Measurements from ENCODE around the gene CETN3. TPM values are rescaled to one million over a fixed set of nuclear protein-coding genes. Genes with fewer than 3 reads are reported as not detected.
"Not testable (repeated sequence)": the region's sequence is repeated elsewhere in the genome, so short reads cannot be mapped to it uniquely, and the experiment has no call there.

Gene CETN3
- total and polyA plus RNA-seq, 4 experiments from 2014 or later: 13.4 to 22.1 (median 18.3) TPM

GRCh38 chr5:90355635-90356034 lies 53.9 kb downstream of the CETN3 start:
- H3K9me3 Mint-ChIP-seq: no peaks in the 10 kb centered on the region
- no peaks in the 10 kb centered on the region for H3K36me3 ChIP-seq (ENCODE audit: insufficient read depth, low read length)
- H3K4me3 Mint-ChIP-seq: no peak overlapping the region
- H3K9me3 ChIP-seq (ENCODE audit: control insufficient read depth in 1 of 2, low read length in 2 of 2): no peaks in the 10 kb centered on the region
- DNase-seq: no peak
- no peaks in the 10 kb centered on the region for H3K4me1 Mint-ChIP-seq
- H3K27me3 ChIP-seq (ENCODE audit: insufficient read depth, low read length): no peaks in the 10 kb centered on the region
- H3K4me3 ChIP-seq (ENCODE audit: low read length in 2 of 2): no peak overlapping the region
- no peak overlapping the region for H3K27ac Mint-ChIP-seq
- ChIA-PET CTCF (ENCODE audit: partially characterized antibody) (no interaction called here), POLR2A (ENCODE audit: partially characterized antibody) (no interaction called here)
- H3K27ac ChIP-seq (ENCODE audit: low read depth, low read length): no peak overlapping the region
- peaks cover 1 to 3% of the 10 kb centered on the region in 2 donors for H3K27me3 Mint-ChIP-seq
- intact Hi-C loops (cut with micrococcal nuclease): no loop called here
- no peaks in the 10 kb centered on the region for H3K4me1 ChIP-seq (ENCODE audit: insufficient read depth, low read length)
- H3K36me3 Mint-ChIP-seq: no peaks in the 10 kb centered on the region

DNA sequence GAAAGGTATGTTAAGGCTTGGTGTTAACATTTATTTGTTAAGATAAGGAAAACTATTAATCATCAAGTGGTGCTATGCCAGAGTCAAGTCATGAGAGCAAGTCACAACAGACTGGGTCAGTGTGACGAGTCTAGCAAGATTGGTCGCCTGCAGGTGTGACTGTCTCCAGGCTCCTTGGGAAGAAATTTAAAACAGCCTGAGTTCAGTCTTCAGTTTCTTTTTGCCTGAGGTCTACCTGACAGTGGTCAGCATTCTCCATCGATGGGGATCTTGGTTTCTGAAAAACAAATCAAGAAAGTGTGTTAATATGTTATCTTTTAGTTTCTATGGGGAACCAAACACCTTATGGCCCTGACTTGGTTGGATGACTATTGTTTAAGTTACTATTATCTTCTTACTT lies 56.3 kb downstream of the CETN3 start:
- Mint-ChIP-seq H3K4me1 (no peaks in the 10 kb centered on the region), H3K27ac (no peak overlapping the region), H3K9me3 (no peaks in the 10 kb centered on the region), H3K36me3 (no peaks in the 10 kb centered on the region), H3K27me3 (peaks cover 0 to 3% of the 10 kb centered on the region in 2 donors), H3K4me3 (no peak overlapping the region)
- intact Hi-C loops (cut with micrococcal nuclease): no loop called here
- DNase-seq: no peak
- ChIA-PET POLR2A (ENCODE audit: partially characterized antibody) (no interaction called here), CTCF (ENCODE audit: partially characterized antibody) (no interaction called here)
- Histone ChIP-seq H3K4me1 (ENCODE audit: insufficient read depth, low read length) (no peaks in the 10 kb centered on the region), H3K4me3 (ENCODE audit: low read length in 2 of 2) (no peak overlapping the region), H3K9me3 (ENCODE audit: control insufficient read depth in 1 of 2, low read length in 2 of 2) (no peaks in the 10 kb centered on the region), H3K27ac (ENCODE audit: low read depth, low read length) (no peak overlapping the region), H3K27me3 (ENCODE audit: insufficient read depth, low read length) (no peaks in the 10 kb centered on the region), H3K36me3 (ENCODE audit: insufficient read depth, low read length) (no peaks in the 10 kb centered on the region)

DNA sequence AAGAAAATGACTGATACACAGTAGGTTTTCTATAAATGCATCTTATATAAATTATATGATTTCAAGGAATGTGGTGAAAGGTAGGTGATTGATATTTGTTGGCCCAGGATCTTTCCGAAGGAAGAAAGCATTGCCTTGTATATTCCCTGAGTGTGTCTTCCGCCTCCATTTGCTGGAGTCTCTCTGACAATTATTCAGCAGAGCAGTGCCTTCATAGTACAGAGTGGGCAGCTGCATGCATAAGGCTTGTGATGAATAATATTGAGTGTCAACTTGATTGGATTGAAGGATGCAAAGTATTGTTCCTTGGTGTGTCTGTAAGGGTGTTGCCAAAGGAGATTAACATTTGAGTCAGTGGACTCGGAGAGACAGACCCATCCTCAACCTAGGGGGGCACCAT lies 58.5 kb downstream of the CETN3 start:
- no peak for DNase-seq
- no peaks in the 10 kb centered on the region for H3K36me3 ChIP-seq (ENCODE audit: insufficient read depth, low read length)
- Mint-ChIP-seq H3K27ac (no peak overlapping the region), H3K9me3 (no peaks in the 10 kb centered on the region), H3K4me3 (no peak overlapping the region), H3K27me3 (peaks cover 0 to 3% of the 10 kb centered on the region in 2 donors), H3K36me3 (no peaks in the 10 kb centered on the region), H3K4me1 (no peaks in the 10 kb centered on the region)
- H3K4me3 ChIP-seq (ENCODE audit: low read length in 2 of 2): no peak overlapping the region
- H3K9me3 ChIP-seq (ENCODE audit: control insufficient read depth in 1 of 2, low read length in 2 of 2): no peaks in the 10 kb centered on the region
- intact Hi-C loops (cut with micrococcal nuclease): no loop called here
- ChIA-PET CTCF (ENCODE audit: partially characterized antibody) (no interaction called here), POLR2A (ENCODE audit: partially characterized antibody) (no interaction called here)
- no peaks in the 10 kb centered on the region for H3K4me1 ChIP-seq (ENCODE audit: insufficient read depth, low read length)
- no peak overlapping the region for H3K27ac ChIP-seq (ENCODE audit: low read depth, low read length)
- no peaks in the 10 kb centered on the region for H3K27me3 ChIP-seq (ENCODE audit: insufficient read depth, low read length)

DNA sequence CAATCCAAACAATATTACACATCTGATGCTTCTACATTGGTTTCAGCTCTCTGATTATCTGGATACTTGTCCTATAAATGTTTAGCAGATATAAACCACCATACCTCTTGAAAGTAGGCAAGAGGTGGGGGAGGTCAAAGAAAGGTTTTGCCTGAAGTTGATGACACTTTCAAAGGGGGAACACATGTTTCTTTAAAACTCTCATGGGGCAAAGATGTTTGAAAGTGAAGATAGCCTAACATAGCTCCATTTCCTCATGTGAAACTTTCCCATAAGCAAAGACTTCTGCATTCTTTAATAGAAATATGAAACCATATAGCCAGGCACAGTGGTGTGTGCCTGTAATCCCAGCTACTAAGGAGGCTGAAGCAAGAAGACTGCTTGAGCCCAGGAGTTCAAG lies 62.1 kb downstream of the CETN3 start:
- H3K36me3 Mint-ChIP-seq: no peaks in the 10 kb centered on the region
- ChIA-PET CTCF (ENCODE audit: partially characterized antibody) (no interaction called here), POLR2A (ENCODE audit: partially characterized antibody) (no interaction called here)

DNA sequence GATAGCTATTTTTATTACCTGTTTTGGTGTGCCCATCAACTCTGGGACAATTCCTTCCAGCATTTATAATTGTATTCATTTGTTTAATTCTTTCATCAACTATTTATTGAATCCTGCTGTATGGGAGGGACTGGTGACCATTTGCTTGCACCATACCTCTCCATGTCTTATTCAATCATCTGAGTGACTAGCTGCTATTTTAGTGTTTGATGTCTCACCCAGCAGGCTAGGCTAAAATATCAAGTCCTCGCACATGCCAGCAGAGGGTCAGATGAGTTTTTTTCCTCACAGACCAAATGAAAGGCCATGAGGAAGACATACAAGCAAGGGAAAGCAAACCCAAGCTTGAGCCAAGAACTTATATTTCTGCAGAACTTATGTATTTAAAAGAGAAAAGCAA lies 63.9 kb downstream of the CETN3 start:
- no peak overlapping the region for H3K27ac Mint-ChIP-seq
- ChIA-PET POLR2A (ENCODE audit: partially characterized antibody) (no interaction called here), CTCF (ENCODE audit: partially characterized antibody) (interaction anchor here (1.5 kb wide), 1 partner anchor 12 kb away, joined by 5 read pairs; no protein-coding TSS in a partner anchor)
- Histone ChIP-seq H3K36me3 (ENCODE audit: insufficient read depth, low read length) (no peaks in the 10 kb centered on the region), H3K27me3 (ENCODE audit: insufficient read depth, low read length) (no peaks in the 10 kb centered on the region), H3K4me3 (ENCODE audit: low read length in 2 of 2) (no peak overlapping the region), H3K4me1 (ENCODE audit: insufficient read depth, low read length) (no peaks in the 10 kb centered on the region), H3K27ac (ENCODE audit: low read depth, low read length) (no peak overlapping the region), H3K9me3 (ENCODE audit: control insufficient read depth in 1 of 2, low read length in 2 of 2) (no peaks in the 10 kb centered on the region)
- no peak for DNase-seq
- peaks cover 6 to 9% of the 10 kb centered on the region in 2 donors for H3K27me3 Mint-ChIP-seq
- H3K4me1 Mint-ChIP-seq: no peaks in the 10 kb centered on the region
- no peaks in the 10 kb centered on the region for H3K9me3 Mint-ChIP-seq
- intact Hi-C loops (cut with micrococcal nuclease): no loop called here
- H3K4me3 Mint-ChIP-seq: no peak overlapping the region
- H3K36me3 Mint-ChIP-seq: no peaks in the 10 kb centered on the region

More for the DNA sequence above, 62.1 kb downstream of the CETN3 start:
- intact Hi-C loops (cut with micrococcal nuclease): no loop called here
- no peak overlapping the region for H3K27ac Mint-ChIP-seq
- H3K27me3 Mint-ChIP-seq: peaks cover 6% of the 10 kb centered on the region in 2 donors
- no peak overlapping the region for H3K4me3 ChIP-seq (ENCODE audit: low read length in 2 of 2)
- no peaks in the 10 kb centered on the region for H3K4me1 Mint-ChIP-seq
- no peaks in the 10 kb centered on the region for H3K9me3 Mint-ChIP-seq
- no peaks in the 10 kb centered on the region for H3K27me3 ChIP-seq (ENCODE audit: insufficient read depth, low read length)
- no peak overlapping the region for H3K27ac ChIP-seq (ENCODE audit: low read depth, low read length)
- H3K36me3 ChIP-seq (ENCODE audit: insufficient read depth, low read length): no peaks in the 10 kb centered on the region
- H3K4me3 Mint-ChIP-seq: no peak overlapping the region
- no peaks in the 10 kb centered on the region for H3K9me3 ChIP-seq (ENCODE audit: control insufficient read depth in 1 of 2, low read length in 2 of 2)
- H3K4me1 ChIP-seq (ENCODE audit: insufficient read depth, low read length): no peaks in the 10 kb centered on the region
- no peak for DNase-seq

DNA sequence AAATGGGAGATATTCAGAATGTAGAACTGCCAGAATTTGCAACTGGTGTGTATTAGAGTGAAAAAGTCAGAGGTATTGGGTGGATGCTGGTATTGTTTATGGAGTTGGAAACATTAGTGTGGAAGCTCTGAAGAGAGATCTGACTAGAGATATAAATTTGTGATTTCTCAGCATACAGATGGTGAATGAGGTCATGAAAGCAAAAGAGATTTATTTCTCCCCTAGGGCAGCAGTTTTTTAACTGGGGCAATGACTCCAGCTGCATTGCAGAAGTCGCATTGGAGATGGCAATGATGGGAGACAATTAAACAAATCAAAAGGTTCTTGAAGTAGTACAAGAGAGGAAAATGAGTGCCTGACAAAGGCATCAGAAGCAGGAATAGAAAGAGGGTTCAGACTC lies 64.9 kb downstream of the CETN3 start:
- no peaks in the 10 kb centered on the region for H3K36me3 ChIP-seq (ENCODE audit: insufficient read depth, low read length)
- no peak overlapping the region for H3K4me3 Mint-ChIP-seq
- no peaks in the 10 kb centered on the region for H3K4me1 Mint-ChIP-seq
- no peaks in the 10 kb centered on the region for H3K4me1 ChIP-seq (ENCODE audit: insufficient read depth, low read length)
- no peak overlapping the region for H3K27ac ChIP-seq (ENCODE audit: low read depth, low read length)
- no peaks in the 10 kb centered on the region for H3K9me3 ChIP-seq (ENCODE audit: control insufficient read depth in 1 of 2, low read length in 2 of 2)
- DNase-seq: no peak
- no peak overlapping the region for H3K4me3 ChIP-seq (ENCODE audit: low read length in 2 of 2)
- no peaks in the 10 kb centered on the region for H3K9me3 Mint-ChIP-seq
- no peak overlapping the region for H3K27ac Mint-ChIP-seq
- ChIA-PET POLR2A (ENCODE audit: partially characterized antibody) (no interaction called here), CTCF (ENCODE audit: partially characterized antibody) (interaction anchor here (1.5 kb wide), 1 partner anchor 13 kb away, joined by 5 read pairs; no protein-coding TSS in a partner anchor)
- no peaks in the 10 kb centered on the region for H3K36me3 Mint-ChIP-seq
- no peaks in the 10 kb centered on the region for H3K27me3 ChIP-seq (ENCODE audit: insufficient read depth, low read length)
- intact Hi-C loops (cut with micrococcal nuclease): no loop called here
- peaks cover 6 to 9% of the 10 kb centered on the region in 2 donors for H3K27me3 Mint-ChIP-seq

DNA sequence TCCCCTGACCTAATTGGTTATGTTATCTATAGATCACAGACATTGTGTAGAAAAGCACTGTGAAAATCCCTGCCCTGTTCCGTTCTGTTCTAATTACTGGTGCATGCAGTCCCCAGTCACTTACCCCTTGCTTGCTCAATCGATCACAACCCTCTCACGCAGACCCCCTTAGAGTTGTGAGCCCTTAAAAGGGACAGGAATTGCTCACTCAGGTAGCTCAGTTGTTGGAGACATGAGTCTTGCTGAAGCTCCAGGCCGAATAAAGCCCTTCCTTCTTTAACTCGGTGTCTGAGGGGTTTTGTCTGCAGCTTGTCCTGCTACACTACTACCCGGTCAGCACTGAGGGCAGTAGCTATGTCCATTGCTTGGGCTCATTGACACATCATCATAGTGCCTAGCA lies 65.8 kb downstream of the CETN3 start:
- H3K36me3 ChIP-seq (ENCODE audit: insufficient read depth, low read length); H3K9me3 ChIP-seq (ENCODE audit: control insufficient read depth in 1 of 2, low read length in 2 of 2); intact Hi-C loops (cut with micrococcal nuclease); DNase-seq; POLR2A ChIA-PET (ENCODE audit: partially characterized antibody); H3K4me1 Mint-ChIP-seq; H3K36me3 Mint-ChIP-seq; H3K27ac ChIP-seq (ENCODE audit: low read depth, low read length); H3K27me3 Mint-ChIP-seq; H3K27ac Mint-ChIP-seq; H3K27me3 ChIP-seq (ENCODE audit: insufficient read depth, low read length); H3K4me3 ChIP-seq (ENCODE audit: low read length in 2 of 2); H3K9me3 Mint-ChIP-seq; H3K4me1 ChIP-seq (ENCODE audit: insufficient read depth, low read length); H3K4me3 Mint-ChIP-seq; CTCF ChIA-PET (ENCODE audit: partially characterized antibody): not testable (repeated sequence)

- POLR2A ChIA-PET (ENCODE audit: partially characterized antibody): no interaction called here
- no peaks in the 10 kb centered on the region for H3K27me3 ChIP-seq (ENCODE audit: insufficient read depth, low read length)
These were observed 67.0 kb downstream of the CETN3 start for GRCh38 chr5:90342576-90342975.

More at GRCh38 chr5:90342576-90342975, 67.0 kb downstream of the CETN3 start:
- H3K36me3 ChIP-seq (ENCODE audit: insufficient read depth, low read length): no peaks in the 10 kb centered on the region
- CTCF ChIA-PET (ENCODE audit: partially characterized antibody): no interaction called here
- intact Hi-C loops (cut with micrococcal nuclease): no loop called here
- no peaks in the 10 kb centered on the region for H3K9me3 ChIP-seq (ENCODE audit: control insufficient read depth in 1 of 2, low read length in 2 of 2)
- H3K4me1 ChIP-seq (ENCODE audit: insufficient read depth, low read length): no peaks in the 10 kb centered on the region
- no peak overlapping the region for H3K27ac Mint-ChIP-seq
- H3K9me3 Mint-ChIP-seq: no peaks in the 10 kb centered on the region
- peaks cover 6 to 9% of the 10 kb centered on the region in 2 donors for H3K27me3 Mint-ChIP-seq
- no peak overlapping the region for H3K4me3 ChIP-seq (ENCODE audit: low read length in 2 of 2)
- H3K4me1 Mint-ChIP-seq: no peaks in the 10 kb centered on the region
- H3K4me3 Mint-ChIP-seq: no peak overlapping the region
- no peak for DNase-seq
- no peak overlapping the region for H3K27ac ChIP-seq (ENCODE audit: low read depth, low read length)
- H3K36me3 Mint-ChIP-seq: no peaks in the 10 kb centered on the region

Measured in CD4-positive, alpha-beta memory T cell (primary cell).